ENCODE results near the gene SLC22A31.
"Not testable (repeated sequence)": the region's sequence is repeated elsewhere in the genome, so short reads cannot be mapped to it uniquely, and the experiment has no call there.

The SLC22A31 gene

DNA sequence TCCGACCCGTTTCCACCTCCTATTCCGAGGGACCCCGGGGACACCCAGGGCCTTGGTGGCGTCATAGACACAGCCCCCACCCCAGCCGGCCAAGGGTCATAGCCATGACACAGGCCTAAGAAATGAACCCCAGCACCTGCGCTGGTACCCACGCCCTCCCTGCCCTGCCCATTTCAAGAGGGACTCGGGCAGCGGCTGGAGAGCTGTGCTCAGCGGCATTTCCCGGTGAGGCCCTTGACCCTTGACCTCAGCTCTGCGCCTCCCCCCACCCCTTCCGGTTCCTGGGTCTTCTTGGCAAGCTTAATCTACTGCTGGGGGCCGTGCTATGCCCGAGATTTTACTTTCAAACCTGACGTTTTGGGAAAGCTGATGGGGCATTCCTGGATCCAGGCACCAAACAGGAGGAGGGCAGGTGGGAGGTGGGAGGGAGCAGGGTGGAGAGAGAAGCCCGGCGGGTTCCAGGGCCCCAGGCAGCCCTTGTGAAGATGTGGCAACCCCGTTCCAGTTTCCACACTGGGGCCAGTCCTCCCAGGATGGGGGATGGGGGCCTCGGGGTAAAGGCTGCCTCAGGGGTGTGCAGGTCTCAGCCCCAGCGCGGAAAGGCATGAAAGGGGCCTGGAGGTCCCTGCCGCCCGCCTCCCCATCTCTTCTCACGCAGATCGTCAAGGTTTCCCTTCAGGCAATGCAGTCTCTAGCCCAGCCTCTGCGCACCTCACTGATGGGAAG, at the start of gene SLC22A31:
Gene SLC22A31, minus strand, starts transcription at position 414 of the 726 bp plus-strand sequence. Its CDS starts 36 bp downstream, at position 378.
- no peak for DNase-seq

DNA sequence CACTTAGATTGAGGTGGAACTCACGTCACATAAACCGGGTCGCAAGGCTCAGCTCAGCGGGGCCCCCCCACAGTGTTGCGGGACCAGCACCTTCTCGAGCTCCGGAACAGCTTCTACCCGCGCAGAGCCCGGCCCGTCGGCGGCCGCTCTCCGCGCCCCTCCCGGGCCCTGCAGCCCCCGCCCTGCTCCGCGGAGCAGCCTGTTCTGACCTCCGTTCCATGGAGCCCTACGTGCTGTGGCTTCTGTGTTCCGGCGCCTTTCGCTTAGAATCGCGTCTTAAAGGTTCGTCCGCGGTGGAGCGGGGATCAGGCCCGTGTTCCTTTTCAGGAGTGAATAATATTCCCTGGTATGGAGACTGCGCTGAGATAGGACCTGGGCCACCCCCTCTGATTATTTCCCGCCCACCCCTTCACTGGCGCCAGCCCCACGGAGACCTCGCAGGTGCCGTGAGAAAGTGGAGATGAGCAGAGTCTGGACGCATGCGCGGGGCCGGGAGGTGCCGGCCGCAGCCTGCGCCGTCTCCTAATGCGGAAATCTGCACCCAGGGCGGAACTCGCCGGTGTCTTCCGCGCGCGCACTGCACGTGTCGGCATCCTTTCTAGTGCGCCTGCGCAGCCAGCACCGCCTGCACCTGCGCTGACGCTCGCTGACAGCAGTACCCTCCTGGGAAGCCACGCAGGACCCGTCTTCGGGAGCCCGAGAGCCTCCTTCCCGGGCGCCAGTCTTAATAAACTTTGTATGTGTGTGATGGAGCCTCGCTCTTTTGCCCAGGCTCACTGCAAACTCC, 48.1 kb upstream of the SLC22A31 start:
- no peak for DNase-seq

DNA sequence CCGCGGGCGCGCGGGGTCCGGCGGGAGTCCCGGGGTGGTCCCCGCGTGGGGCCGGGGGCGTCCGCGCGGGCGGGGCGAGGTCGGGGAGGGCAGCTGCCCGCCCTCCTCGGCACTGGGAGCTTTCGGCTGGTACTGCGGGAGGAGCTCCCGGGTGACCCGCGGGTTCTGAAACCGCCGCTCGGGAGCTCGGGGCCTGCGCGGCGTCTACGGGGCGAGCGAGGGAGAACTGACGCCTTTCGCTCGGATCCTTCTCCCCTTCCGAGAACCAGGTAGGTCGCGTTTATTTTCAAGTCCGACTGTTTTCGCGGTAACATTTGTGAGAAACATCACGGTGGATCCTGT, 47.4 kb upstream of the SLC22A31 start:
- not testable (repeated sequence) for DNase-seq

DNA sequence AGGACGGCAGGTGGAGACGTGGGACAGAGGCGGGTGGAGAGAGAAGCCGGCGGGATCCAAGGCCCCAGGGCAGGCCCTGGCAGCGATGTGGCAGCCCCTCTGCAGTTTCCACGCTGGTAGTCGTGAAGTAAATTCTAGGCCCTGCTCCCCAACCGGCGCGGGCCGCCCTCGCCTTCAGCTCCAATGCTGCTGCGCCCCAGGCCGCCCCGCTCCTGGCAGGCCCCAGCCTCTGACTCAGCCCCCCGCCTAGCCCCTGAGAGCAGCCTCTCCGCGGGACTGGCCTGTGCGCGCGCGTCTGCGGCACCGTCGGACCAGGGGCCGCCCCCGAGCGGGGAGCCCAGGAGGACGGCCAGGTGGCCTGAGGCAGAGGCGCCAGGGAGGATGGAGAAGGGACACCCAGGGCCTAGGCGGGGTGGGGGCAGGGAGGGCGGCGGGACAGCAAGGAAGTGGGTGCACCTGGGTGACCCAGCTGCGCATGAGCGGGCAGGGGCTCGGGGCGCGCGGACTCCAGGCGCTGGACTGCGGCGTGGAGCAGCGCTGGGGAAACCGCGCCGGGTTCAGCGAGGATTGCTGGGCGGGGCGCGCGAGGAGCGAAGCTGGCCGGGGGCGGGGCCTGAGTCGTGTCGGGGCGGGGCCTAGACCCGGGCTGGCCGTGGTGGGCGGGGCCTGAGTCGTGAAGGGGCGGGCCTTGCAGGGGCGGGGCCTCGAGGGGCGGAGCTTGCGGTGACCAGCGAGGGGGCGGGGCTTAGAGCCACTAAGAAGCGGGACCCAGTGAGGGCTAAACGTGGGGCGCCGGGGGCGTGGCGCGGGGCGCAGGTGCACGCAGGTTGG, 46.8 kb upstream of the SLC22A31 start:
- peak; percentile 34 for DNase-seq

DNA sequence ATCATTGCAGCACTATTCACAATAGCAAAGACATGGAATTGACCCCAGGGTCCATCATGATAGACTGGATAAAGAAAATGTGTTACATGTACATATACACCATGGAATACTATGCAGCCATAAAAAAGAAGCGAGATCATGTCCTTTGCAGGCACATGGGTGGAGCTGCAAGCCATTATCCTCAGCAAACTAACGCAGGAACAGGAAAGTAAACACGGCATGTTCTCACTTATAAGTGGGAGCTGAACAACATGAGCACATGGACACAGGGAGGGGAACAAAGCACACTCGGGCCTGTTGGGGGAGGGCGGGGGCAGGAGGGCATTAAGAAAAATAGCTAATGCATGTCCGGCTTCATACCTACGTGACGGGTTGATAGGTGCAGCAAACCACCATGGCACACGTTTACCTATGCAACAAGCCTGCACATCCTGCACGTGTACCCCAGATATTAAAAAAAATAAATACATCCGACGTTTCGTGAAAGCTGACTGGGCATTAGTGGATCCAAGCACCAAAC, 46.1 kb upstream of the SLC22A31 start:
- DNase-seq: no peak

DNA sequence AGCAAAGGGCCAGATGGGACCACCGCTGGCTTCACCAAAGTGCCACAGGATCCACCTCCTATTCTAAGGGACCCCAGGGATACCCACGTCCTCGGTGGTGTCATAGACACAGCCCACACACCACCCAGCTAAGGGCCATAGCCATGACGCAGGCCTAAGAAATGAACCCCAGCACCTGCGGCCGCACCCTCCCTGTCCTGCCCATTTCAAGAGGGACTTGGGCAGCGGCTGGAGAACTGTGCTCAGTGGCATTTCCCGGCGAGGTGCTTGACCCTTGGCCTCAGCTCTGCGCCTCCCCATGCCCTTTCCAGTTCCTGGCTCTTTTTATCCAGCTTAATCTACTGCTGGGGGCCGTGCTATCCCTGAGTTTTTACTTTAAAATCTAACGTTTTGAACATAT, 44.4 kb upstream of the SLC22A31 start:
- no peak for DNase-seq

DNA sequence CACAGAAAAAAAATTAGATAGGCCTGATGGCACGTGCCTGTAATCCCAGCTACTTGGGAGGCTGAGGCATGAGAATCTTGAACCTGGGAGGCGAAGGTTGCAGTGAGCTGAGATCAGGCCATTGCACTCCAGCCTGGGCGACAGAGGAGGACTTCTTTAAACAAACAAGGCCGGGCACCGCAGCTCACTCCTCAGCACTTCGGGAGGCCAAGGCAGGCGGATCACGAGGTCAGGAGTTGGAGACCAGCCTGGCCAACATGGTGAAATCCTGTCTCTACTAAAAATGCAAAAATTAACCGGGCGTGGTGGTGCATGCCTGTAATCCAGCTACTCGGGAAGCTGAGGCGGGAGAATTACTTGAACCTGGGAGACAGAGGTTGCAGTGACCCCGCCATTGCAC, 43.9 kb upstream of the SLC22A31 start:
- DNase-seq: not testable (repeated sequence)

DNA sequence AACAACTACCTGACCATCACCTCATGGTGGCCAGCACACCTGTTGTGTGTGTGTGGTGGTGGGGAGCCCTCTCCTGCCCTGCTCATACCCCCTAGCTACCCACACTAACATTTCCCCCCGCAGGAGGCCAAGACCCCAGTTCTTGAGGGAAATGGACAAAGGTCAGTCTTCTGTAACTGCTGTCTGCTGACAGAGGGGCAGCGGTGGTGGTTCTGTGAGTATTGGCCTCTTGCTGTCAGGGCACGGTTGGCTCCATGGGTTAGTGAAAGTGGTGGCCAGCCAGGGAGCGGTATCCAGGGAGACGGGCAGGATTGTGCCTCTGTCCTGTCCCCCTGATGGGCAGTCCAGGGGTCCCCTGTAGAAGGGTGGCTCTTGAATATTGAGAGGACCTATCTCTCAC, 43.3 kb upstream of the SLC22A31 start:
- no peak for DNase-seq

DNA sequence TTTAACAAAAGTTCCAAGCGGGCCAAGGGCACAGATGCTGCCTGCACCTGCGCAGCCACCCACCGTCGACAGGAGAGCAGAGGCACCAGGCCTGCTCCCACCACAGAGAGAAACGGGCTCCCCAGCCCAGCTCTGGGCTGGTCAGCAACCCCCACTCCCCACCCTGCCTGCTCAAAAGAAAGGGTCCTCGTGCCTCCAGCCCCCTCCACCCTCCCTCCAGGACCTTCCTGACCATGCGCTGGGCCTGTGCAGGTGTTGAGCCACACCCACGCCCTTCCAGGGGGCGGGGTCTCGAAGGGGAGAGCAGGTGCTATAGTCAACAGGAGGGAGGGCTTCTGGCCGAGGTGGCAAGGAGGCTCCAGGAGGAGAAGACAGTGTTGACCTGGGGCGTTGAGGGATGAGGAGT, 42.5 kb upstream of the SLC22A31 start:
- no peak for DNase-seq

DNA sequence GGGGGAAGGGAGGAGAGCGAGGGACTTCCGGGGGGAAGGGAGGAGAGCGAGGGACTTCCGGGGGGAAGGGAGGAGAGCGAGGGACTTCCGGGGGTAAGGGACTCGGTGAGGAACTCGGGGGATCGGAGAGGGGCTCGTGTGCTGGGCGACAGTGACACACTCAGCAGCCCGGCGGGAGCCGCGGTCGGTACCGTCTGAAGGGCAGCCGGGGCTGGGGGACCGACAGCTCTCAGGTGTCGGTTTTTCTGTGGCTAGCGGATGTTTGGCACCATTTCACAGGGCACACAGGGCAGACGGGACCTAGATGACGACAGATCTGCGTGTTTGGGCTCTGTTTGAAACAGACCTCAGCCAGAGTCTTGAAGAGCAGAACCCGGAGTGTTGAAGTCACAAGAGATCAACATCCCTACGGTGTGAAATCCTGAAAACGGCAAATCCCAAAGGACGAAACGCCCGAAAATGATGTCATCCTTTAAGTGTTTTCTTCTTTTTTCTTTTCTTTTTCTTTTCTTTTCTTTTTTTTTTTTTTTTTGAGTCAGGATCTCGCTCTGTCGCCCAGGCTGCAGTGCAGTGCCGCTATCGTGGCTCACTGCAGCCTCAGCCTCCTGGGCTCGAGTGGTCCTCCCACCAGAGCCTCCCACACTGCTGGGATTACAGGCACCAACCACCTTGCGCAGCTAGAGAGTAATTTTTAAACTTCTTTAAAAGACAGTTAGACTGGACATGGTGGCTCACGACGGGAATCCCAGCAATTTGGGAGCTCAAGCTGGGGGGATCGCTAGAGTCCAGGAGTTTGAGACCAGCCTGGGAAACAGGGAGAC, 41.1 kb upstream of the SLC22A31 start:
- peak; percentile 38 for DNase-seq

DNA sequence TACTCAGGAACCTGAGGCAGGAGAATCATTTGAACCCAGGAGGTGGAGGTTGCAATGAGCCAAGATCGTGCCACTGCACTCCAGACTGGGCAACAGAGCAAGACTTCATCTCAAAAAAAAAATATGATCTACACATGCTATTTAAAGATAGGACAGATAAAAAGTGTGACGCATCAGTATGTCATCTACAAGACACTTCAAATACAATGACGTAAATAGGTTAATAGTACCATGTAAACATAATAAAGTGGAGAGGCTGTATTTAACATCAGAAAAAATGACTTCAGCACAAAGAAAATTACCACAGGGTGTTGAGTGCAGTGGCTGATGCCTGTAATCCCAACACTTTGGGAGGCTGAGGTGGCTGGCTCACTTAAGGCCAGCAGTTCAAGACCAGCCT, 37.4 kb upstream of the SLC22A31 start:
- DNase-seq: no peak

DNA sequence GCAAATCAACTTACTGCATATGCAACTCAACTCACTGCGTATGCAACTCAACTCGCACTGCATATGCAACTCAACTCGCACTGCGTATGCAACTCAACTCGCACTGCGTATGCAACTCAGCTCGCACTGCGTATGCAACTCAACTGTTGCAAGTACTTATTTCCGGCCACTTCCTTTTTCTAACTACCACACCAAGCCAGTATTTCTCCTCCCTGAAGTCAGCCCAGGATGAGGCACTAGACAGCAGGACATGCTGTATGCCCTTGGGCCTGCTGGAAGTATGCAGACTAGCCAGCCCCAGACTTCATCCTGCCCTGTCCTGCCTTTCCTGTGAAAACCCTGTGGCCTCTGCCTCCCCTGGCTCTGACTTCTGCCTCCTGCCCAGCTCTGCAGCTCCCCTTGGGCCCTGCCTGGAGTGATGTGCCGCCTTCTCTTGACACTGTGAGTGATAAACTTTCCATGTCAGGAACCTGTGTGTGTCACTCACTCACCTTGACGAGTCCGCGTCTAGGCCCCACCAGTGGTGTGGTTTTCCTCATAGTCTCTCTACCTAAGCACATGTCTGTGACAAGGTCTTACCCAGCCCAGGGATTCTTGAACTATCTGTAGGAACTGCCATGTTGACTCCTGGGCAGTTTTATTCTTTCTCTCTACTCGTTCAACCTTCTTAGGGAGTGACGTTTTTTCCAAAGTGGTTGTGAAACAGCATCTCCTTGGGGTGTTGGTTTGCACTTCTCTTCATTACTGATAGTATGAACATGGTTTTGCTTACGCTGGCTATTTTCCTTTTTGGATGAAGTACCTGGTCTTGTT, 33.5 kb upstream of the SLC22A31 start:
- no peak for DNase-seq

DNA sequence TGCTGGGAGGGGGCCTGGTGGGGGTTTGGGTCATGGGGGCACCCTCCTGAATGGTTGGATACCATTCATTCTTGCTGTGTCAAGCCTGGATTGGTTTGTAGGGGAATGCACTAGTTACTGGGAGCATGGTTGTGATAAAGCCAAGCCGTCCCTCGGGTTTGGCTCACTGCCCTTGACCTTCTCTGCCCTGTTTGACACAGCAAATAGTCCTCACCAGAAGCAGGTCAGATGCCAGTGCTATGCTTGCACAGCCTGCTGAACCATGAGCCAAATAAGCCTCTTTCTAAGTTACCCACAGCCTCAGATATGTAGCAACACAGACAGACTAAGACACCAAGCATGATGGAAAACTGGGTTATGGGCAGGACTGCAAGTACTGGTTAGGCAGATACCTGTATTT, 31.8 kb upstream of the SLC22A31 start:
- DNase-seq: no peak

DNA sequence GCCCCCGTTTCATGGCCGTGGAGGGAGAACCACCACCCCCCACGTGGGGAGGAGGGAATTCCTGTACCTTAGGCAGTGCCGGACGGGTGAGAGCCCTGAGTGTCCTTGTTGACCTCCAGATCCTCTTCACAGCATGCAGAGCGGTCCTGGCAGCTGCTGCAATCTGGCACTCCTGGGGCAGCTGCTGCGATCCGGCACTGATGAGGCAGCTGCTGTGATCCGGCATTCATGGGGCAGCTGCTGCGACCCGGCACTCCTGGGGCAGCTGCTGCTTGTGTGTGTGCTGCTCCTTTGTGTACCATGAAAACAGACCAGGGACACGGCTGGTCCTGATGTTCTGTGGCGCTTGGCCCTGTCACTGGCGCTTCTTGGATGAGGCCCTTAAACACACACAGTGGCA, 29.9 kb upstream of the SLC22A31 start:
- no peak for DNase-seq

DNA sequence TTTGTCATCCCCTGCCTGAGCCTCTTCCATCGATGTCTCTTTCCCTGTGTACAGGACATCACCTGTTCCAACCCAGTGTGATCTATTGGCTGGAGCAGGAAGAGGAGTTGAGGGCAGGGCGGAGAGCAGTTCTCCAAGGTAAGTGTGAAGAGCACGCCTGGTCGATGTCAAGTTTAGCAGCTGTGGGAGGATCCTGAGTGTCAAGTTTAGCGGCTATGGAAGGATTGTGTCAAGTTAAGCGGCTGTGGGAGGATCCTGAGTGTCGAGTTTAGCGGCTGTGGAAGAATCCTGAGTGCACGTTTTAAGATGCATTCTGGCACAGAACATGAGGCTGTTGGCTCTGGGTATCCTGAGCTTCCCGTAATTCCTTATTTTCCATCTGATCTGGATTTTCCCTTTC, 24.3 kb upstream of the SLC22A31 start:
- DNase-seq: no peak

DNA sequence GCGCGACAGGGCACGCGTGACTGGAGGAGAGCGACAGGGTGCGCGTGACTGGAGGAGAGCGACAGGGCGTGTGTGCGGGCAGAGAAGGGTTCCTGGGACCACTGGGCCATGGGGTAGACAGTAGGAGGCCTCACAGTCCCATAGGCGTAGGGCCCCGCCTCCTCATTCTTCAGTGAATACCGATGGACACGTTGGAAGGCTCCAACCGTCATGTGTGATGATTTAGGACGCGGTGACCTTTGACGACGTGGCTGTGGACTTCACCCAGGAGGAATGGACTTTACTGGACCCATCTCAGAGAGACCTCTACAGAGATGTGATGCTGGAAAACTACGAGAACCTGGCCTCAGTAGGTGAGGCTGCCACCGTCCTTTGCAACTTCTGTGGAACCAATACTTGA, 22.6 kb upstream of the SLC22A31 start:
- DNase-seq: no peak

DNA sequence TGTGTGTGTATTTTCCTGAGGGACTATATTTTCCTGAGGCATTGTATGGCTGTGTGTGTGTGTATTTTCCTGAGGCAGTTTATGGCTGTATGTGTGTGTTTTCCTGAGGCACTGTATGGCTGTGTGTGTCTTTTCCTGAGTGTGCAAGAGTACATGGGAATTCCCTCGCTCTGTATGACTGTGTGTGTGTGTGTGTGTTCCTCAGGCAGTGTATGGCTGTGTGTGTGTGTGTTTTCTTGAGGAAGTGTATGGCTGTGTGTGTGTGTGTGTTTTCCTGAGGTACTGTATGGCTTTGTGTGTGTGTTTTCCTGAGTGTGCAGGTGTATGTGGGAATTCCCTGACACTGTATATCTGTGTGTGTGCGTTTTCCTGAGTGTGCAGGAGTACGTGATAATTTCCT, 21.3 kb upstream of the SLC22A31 start:
- no peak for DNase-seq

DNA sequence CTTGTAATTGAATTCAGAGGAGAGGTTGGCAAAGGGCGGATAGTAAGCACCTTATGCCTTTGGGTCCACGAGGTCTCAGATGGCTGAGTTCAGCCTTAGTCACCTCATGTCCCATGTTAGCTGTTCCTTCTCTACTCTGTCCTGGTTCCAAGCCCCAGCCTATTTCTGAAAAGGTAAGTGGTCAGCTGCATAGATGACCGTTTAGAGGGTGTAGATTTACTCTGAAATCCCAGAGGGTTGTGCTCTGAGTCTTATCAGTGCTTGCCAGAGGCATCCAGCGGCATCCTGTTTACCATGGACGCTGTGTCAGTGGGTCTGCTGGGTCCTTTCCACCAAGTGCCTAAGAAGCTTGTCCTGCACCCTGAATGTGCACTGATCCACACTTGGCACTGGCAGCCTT, 19.0 kb upstream of the SLC22A31 start:
- DNase-seq: no peak

DNA sequence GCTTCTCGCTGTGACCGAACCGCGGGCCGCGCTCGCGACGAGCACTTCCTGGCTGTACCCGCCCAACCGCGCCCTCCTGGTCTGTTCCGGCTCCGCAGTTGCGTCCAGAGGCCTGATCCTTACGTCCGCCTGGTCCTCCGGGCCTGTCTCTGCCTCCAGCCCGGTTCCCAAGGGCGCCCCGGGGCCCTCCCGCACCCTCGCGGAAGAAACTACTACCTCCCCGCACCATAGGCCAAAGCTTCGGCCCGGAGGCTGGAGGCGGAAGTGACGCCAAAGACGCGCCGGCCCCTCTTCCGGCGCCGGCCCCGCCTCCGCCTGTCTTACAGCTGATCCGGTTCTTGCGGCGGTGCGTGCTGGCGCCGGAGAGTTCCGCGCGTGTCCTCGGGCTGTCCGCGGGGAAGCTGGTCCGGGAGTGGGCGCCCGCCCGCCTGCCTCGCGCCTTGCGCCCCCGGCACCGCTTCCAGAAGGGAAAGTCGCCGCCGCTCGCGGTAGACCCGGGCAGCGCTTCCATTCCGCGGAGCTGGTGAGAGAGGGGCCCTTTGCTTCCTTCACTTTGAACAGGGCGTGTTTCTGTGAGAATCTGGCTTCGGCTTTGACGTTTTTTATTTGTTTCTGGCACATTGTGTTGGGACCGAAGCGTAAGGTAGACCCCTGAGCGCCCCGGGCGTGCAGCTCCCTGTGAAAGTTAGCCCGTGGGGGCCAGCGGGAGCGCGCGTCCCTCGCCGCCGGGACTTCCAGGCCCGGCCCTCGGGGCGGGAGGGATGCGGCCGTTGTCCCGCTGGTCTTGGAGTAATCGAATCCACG, 17.3 kb upstream of the SLC22A31 start, which contains the start of gene ZNF778:
Gene ZNF778, plus strand, starts transcription at position 316 of the 804 bp plus-strand sequence. CDS start 3,425 bp downstream, outside the sequence.
- peak; percentile 48 for DNase-seq

DNA sequence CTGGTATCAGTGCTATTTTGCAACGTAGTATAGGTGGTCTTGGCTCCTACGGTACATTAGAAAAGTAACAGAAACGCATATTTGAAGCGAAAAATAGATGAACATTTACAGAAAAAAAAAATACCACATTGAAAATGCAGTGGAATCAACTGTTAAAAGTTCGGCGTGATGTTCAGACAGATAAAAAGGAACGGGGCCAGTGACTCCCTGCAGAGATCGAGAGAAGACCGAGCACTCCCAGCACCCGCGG, 16.7 kb upstream of the SLC22A31 start:
- DNase-seq: no peak
